Measurements from ENCODE around the gene COL3A1. TPM values are rescaled to one million over a fixed set of nuclear protein-coding genes. Genes with fewer than 3 reads are reported as not detected.

COL3A1 gene
- total and polyA plus RNA-seq, 2 of the 8 experiments (the other 6 are each of a cell fraction or from before 2014, with no cell fraction given), result 0.07 to 0.11 TPM

GRCh38 chr2:188969651-188970050, 4.5 kb upstream of the COL3A1 start:
- no peak overlapping the region for H3K4me2 ChIP-seq (ENCODE audit: insufficient read depth in 1 of 2, low read depth in 2 of 2, low read length in 2 of 2)
- H3K9ac ChIP-seq (replicated peaks in 1 of 4; ENCODE audit: extremely low read depth in 1 of 4, low read depth in 3 of 4, low read length in 3 of 4), result no peak overlapping the region
- H3K4me3 ChIP-seq (ENCODE audit: extremely low read depth in 1 of 4, insufficient read depth in 2 of 4, low read depth in 3 of 4, low read length in 4 of 4), result no peak overlapping the region
- H3K23me2 ChIP-seq (ENCODE audit: low read depth, low read length), result no peaks in the 10 kb centered on the region
- no peaks in the 10 kb centered on the region for H4K20me1 ChIP-seq (replicated peaks in 1 of 2; ENCODE audit: control insufficient read depth in 1 of 2, insufficient read depth in 2 of 2, low read length in 2 of 2)
- H4K8ac ChIP-seq (ENCODE audit: extremely low read depth, insufficient read depth, low read length), result no peak overlapping the region
- no peaks in the 10 kb centered on the region for H3K9me3 ChIP-seq (ENCODE audit: insufficient read depth in 2 of 2, low read depth in 1 of 2, low read length in 1 of 2)
- no peaks in the 10 kb centered on the region for H3K36me3 ChIP-seq (ENCODE audit: control insufficient read depth in 2 of 4, insufficient read depth in 4 of 4, low read length in 3 of 4)
- H2AFZ ChIP-seq (ENCODE audit: low read length), result no peak overlapping the region
- H3K4me1 ChIP-seq (replicated peaks in 1 of 4; ENCODE audit: control insufficient read depth in 3 of 4, insufficient read depth in 4 of 4, low read length in 3 of 4), result no peaks in the 10 kb centered on the region
- TF ChIP-seq KDM5A (IDR thresholded peaks at IDR 0.05; ENCODE audit: low read length), result no peak
- TF ChIP-seq SRF (IDR thresholded peaks at IDR 0.05; ENCODE audit: low read depth, low read length), result no peak
- TF ChIP-seq RAD21 (IDR thresholded peaks at IDR 0.05 in 1 of 2, conservative IDR thresholded peaks at IDR 0.05 in 1 of 2; ENCODE audit: low read depth in 2 of 2, low read length in 2 of 2), result no peak
- H3K56ac ChIP-seq (replicated peaks; ENCODE audit: insufficient read length, low read depth, low read length), result no peak overlapping the region
- no peak overlapping the region for H2AK5ac ChIP-seq (ENCODE audit: low read depth, low read length)
- ChIA-PET CTCF (ENCODE audit: partially characterized antibody) (interaction anchor here (0.7 to 0.8 kb wide), 2 partner anchors 8 to 368 kb away, joined by 3 read pairs; no protein-coding TSS in a partner anchor), POLR2A (ENCODE audit: partially characterized antibody) (no interaction called here)
- H3K4ac ChIP-seq (replicated peaks; ENCODE audit: insufficient read length, low read depth, low read length), result no peak overlapping the region
- H3K23ac ChIP-seq (ENCODE audit: insufficient read length), result no peak overlapping the region
- no peak for FAIRE-seq
- no peak overlapping the region for H3K14ac ChIP-seq (ENCODE audit: insufficient read length)
- 92% methylated on average over 2 of the region's 2 CpGs; no CpG with 5 or more reads in 1 of the 2 experiments for WGBS, 2 experiments (ENCODE audit: extremely low coverage in 1 of 2, insufficient coverage in 1 of 2, insufficient read length in 1 of 2, insufficient replicate concordance in 2 of 2, low coverage in 1 of 2, low lambda C conversion rate in 2 of 2, missing lambda C conversion rate in 1 of 2)
- H3K79me2 ChIP-seq (ENCODE audit: control insufficient read depth in 1 of 2, insufficient read depth in 2 of 2, low read length in 2 of 2), result no peaks in the 10 kb centered on the region
- H3K27ac ChIP-seq (ENCODE audit: low read depth, low read length), result no peak overlapping the region
- no peak overlapping the region for H4K5ac ChIP-seq (ENCODE audit: insufficient read length, low read depth, low read length)
- H2BK20ac ChIP-seq (ENCODE audit: low read length), result no peak overlapping the region
- H3K79me1 ChIP-seq (ENCODE audit: low read depth, low read length), result no peaks in the 10 kb centered on the region
- H3K18ac ChIP-seq (ENCODE audit: extremely low read depth, low read length), result no peak overlapping the region
- H2BK12ac ChIP-seq (ENCODE audit: low read depth, low read length), result no peak overlapping the region
- H4K91ac ChIP-seq (replicated peaks; ENCODE audit: insufficient read length, low read length), result no peak overlapping the region
- no peak overlapping the region for H2BK120ac ChIP-seq (replicated peaks; ENCODE audit: low read depth, low read length)
- H3K27me3 ChIP-seq (replicated peaks in 1 of 4; ENCODE audit: control insufficient read depth in 3 of 4, extremely low read depth in 1 of 4, insufficient read depth in 3 of 4, low read length in 3 of 4), result no peaks in the 10 kb centered on the region
- no peak for DNase-seq (ENCODE audit: low read depth in 1 of 2, low spot score in 2 of 2)
- H2BK5ac ChIP-seq (ENCODE audit: low read depth, low read length), result no peak overlapping the region
- H2BK15ac ChIP-seq (ENCODE audit: low read length), result no peak overlapping the region

All from H1 (cell line).